NCI-H226 (cell line): ENCODE measurements around the gene HS3ST6.
"Not testable (repeated sequence)": the region's sequence is repeated elsewhere in the genome, so short reads cannot be mapped to it uniquely, and the experiment has no call there.

ENCODE experiments used
- DNase-seq: peaks from one replicate; pipeline ENCODE4 v3.0.0-alpha.2; 2015

The HS3ST6 gene

DNA sequence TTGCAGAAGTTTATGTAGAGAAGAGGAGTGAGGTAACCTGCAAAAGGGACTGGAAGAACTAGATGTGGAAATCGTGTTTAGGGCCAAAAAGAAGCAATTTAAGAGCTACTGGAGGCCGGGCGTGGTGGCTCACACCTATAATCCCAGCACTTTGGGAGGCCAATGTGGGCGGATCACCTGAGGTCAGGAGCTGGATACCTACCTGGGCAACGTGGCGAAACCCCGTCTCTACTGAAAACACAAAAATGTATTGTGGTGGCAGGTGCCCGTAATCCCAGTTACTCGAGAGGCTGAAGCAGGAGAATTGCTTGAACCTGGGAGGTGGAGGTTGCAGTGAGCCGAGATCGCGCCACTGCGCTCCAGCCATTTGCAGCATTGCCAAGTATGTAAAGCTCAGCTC is 42.1 kb downstream of the HS3ST6 start:
- not testable (repeated sequence) for DNase-seq

DNA sequence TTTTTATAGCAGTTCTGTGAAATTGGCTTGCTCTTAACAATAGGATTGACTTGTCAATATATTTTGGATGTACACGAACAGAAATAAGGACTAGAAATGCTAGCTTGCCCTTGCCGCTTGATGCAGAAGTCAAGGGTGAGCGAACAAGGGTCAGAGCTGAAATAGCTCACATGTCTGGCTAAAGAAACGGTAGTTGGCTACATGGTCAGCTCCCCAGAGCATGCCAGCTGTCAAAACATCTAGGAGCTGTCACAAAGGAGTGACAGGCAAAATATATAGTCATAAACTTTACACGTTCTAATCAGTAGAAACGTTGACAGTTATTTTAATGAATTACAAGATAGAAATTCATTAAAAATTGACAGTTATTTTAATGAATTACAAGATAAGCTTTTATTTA is 43.4 kb downstream of the HS3ST6 start:
- DNase-seq = no peak

DNA sequence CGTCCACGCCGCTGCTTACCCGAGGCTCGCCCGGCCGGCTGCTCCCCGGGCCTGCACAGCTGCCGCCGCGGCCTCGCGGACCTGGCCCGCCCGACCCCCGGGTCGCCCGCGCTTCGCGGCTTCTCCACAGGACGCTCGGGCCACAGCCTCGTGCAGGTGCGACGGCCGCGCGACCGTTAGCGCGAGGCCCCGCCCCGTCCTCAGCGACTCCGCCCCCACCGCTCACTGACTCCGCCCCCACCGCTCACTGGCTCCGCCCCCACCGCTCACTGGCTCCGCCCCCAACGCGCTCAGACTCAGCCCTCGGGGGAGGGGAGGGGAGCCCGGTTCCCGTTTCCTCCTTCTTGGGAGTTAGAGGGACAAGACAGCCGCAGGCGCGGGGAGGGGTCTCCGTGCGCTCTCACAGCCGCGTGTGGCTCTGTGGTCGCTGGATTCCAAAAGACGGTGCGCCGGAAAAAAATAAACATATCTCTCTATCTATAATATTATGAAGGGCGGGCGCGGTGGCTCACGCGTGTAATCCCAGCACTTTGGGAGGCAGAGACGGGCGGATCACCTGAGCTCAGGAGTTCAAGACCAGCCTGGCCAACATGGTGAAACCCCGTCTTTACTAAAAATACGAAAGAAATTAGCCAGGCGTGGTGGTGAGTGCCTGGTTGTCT is 46.1 kb downstream of the HS3ST6 start, which contains the start of gene MEIOB:
TSS of gene MEIOB (minus strand) at position 191 of the 662 bp plus-strand sequence. CDS start 3,989 bp downstream, outside the sequence.
- DNase-seq = no peak

DNA sequence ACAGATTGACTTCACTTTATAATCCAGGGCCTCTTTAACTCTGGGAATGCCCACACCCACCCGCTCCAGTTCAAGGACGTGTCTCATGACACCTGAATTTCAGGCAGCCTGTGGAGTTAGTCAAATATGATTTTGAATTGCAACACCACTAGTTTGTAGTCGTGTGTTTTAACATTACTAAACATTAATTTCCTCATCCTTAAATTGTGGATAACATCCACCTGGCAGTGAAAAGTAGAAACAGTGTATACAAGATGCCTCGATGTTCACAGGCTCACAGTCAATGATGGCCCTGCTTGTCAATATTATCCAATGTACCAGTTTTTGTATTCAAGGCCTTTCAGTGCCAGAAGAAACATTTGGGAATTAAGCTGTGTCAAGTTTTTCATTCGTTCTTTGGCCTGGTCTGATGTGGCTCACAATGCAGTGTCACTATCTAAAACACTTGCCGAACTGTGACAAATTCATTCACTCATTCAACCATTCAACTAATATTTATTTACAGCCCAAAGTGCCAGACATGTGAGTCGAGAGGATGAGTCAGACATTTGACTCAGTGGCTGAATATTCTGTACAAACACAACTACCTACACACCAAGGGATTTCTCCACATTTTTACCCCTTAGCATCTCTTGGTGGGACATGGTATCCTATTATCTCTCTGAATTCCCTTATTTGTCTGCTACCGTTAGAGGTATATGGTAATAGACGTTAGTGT is 47.7 kb downstream of the HS3ST6 start:
- peak; percentile 37 for DNase-seq

DNA sequence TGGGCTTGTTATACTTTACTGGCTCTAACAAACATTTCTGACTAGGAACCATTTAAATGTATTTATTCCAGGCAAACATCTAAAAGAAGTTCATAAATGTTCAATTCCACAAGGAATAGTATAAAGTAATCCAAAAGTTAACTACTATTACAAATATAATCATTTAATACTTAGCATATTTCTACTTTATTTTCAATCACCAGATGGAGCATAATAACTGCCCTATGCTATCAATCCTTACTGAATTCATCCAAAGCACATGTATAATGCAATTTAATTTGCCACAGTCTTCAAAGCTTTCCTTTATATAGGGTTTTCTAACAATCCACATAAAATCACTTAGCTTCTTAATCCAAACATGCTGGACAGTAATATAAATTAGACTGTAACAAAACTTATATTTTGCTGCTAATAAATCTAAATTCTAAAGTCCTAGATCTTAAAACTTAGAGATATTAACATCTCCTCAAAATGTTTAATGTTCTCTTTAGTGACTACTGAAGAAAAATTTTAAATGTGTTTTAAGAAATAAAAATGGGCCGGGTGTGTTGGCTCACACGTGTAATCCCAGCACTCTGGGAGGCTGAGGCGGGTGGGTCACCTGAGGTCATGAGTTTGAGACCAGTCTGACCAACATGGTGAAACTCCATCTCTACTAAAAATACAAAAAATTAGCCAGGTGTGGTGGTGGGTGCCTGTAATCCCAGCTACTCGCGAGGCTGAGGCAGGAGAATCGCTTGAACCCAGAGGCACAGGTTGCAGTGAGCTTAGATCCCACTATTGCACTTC is 52.1 kb downstream of the HS3ST6 start:
- DNase-seq = no peak

DNA sequence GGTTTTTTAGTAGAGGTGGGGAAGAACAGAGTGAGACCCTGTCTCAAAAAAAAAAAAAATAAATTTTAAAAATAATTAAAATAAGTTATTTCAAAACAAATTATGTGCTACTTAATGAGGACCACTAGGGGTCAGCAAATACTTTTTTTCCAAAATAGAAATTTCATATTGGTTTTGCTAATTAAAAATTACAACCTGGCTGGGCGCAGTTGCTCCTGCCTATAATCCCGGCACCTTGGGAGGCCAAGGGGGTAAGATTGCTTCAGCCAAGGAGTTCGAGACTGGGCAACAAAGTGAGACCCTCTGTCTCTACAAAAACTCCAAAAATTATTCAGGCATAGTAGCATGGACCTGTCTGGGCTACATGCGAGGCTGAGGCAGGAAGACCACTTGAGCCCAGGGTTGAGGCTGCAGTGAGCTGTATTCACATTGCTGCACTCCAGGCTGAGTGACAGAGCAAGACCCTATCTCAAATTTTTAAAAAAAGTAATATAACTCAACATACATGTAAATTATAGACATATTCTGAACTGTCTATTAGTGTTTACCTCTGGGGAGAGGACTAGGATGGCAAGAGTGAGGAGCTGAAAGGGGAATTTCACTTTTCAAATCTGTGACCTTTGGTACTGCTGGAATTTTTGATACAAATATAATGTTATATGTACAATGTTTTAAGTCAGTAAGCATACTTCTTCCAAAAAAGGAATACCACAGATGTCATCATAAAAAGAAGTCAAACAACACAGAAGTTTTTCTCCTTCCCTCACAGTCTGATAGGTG is 54.3 kb downstream of the HS3ST6 start:
- no peak for DNase-seq

DNA sequence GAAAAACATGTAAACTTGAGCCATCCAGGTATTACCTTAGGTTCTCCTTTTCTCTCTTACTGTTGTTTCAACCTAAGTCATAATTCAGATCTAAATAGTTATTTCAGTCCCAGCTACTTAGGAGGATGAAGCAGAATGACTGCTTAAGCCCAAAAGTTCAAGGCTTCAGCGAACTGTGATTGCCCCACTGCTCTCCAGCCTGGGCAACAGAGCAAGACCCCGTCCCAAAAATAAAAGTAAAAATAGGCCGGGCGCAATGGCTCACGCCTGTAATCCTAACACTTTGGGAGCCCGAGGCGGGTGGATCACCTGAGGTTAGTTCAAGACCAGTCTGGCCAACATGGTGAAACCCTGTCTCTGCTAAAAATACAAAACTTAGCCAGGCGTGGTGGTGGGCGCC is 55.8 kb downstream of the HS3ST6 start:
- DNase-seq = no peak

DNA sequence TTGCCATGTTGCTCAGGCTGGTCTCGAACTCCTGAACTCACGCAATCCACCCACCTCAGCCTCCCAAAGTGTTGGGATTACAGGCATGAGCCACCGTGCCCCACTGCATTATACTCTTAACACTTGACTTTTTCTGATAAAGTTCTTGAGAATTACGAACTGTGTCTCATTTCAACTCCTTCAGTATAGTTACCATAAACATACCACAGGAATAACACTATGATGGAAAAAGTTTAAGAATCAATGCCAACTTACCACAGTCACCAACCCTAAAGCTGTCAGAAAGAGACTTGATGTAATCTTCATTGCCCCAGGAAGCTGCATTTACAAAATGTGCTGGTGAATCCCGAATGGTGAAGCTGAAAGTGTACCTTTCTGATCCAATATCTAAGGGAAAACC is 56.5 kb downstream of the HS3ST6 start:
- DNase-seq = no peak
